Natural killer cell (primary cell): ENCODE results near the gene IQCM. TPM values are rescaled to one million over a fixed set of nuclear protein-coding genes. Genes with fewer than 3 reads are reported as not detected.

Source experiments
- ATAC-seq, 3 donors: fragments of 150-1000 bp in 2 of 3; fragments of 200-7000 bp in 1 of 3; cut with Tn5 transposase; 1 replicate in 1 of 3; 2 replicates in 2 of 3; pipeline ENCODE4 v1.10.0; 2021; ENCODE audit warnings: mild to moderate bottlenecking in 2 of 3, moderate library complexity in 2 of 3
- DNase-seq, 2 donors: peaks; one replicate each; pipeline versions ENCODE4 v3.0.0 to v3.0.0-alpha.2; 2013 to 2021; ENCODE audit warnings: mixed read lengths in 1 of 2
- H3K27ac ChIP-seq: one replicate; pipeline ENCODE4 v1.5.1; 2013; ENCODE audit warnings: mild to moderate bottlenecking, low read length
- H3K27me3 ChIP-seq: one replicate; pipeline ENCODE4 v1.6.1; 2013; ENCODE audit warnings: low read length; ENCODE audit not compliant: control insufficient read depth, insufficient read depth
- H3K36me3 ChIP-seq: one replicate; pipeline ENCODE4 v1.6.1; 2013; ENCODE audit warnings: low read length; ENCODE audit not compliant: control insufficient read depth, insufficient read depth
- H3K4me1 ChIP-seq: one replicate; pipeline ENCODE4 v1.6.1; 2013; ENCODE audit warnings: low read length; ENCODE audit not compliant: control insufficient read depth, insufficient read depth
- H3K4me3 ChIP-seq: one replicate; pipeline ENCODE4 v1.5.1; 2013; ENCODE audit warnings: low read length
- H3K9me3 ChIP-seq: one replicate; pipeline ENCODE4 v1.6.1; 2013; ENCODE audit warnings: low read length; ENCODE audit not compliant: control insufficient read depth, insufficient read depth
- H3K27ac Mint-ChIP-seq, 2 donors: one replicate each; pipeline ENCODE4 v1.8.0; 2022; ENCODE audit warnings: mild to moderate bottlenecking in 2 of 2, mixed read lengths in 2 of 2, moderate library complexity in 1 of 2
- H3K27me3 Mint-ChIP-seq, 2 donors: one replicate each; pipeline ENCODE4 v1.8.0; 2022; ENCODE audit warnings: low read depth in 2 of 2, mixed read lengths in 2 of 2
- H3K36me3 Mint-ChIP-seq: one replicate; pipeline ENCODE4 v1.8.0; 2022; ENCODE audit warnings: mixed read lengths
- H3K4me1 Mint-ChIP-seq, 2 donors: one replicate each; pipeline ENCODE4 v1.8.0; 2022; ENCODE audit warnings: mixed read lengths in 2 of 2
- H3K4me3 Mint-ChIP-seq: one replicate; pipeline ENCODE4 v1.8.0; 2022; ENCODE audit warnings: mild to moderate bottlenecking, moderate library complexity, mixed read lengths
- H3K9me3 Mint-ChIP-seq, 2 donors: one replicate each; pipeline ENCODE4 v1.8.0; 2022; ENCODE audit warnings: mixed read lengths in 2 of 2
- CTCF ChIP-seq: fragments of 200-600 bp; IDR thresholded peaks from one replicate; pipeline ENCODE4 v1.8.0; 2022; ENCODE audit warnings: antibody characterized with exemption
- whole genome bisulfite sequencing: methylation state at CpG from one replicate; pipeline ENCODE4 v1.1.7; 2013; ENCODE audit warnings: missing lambda C conversion rate; ENCODE audit not compliant: insufficient coverage; 5-methylcytosine and 5-hydroxymethylcytosine counted together
- intact Hi-C: fragments of 100-400 bp; cut with micrococcal nuclease; formaldehyde crosslinking; loops from one replicate; pipeline ENCODE4 v1.14.2; 2022
- total RNA-seq, 4 donors: library from RNA; stranded (reverse); fragments of 120-200 nt in 1 of 4; gene quantifications; one replicate each; pipeline versions ENCODE4 v1.2.3 to v1.2.4, GENCODE V29; 2013 to 2022

IQCM gene
- total RNA-seq, 3 donors from 2014 or later (not counting 1 experiment from before 2014, with no cell fraction given), result not detected

DNA sequence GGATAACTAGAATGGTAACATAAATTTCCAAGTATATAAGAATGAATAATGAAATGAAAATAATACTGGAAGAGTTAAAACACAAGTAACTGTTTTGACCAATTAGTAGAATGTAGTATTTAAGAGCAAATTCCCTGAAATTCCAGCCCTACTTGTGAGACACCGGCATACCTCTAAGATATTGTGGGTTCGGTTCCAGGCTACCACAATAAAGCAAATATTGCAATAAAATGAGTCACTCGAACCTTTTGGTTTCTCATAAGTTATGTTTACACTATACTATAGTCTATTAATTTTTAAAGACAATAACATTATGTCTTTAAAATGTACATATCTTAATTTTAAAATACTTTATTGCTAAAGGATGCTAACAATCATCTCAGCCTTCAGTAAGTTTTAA, 15.2 kb upstream of the IQCM start:
- H3K9me3 ChIP-seq, result no peaks in the 10 kb centered on the region
- no peaks in the 10 kb centered on the region for H3K27me3 ChIP-seq
- TF ChIP-seq CTCF, result no peak
- 100% methylated on average over 1 of the region's 3 CpGs for WGBS
- no peaks in the 10 kb centered on the region for H3K4me1 ChIP-seq
- H3K9me3 Mint-ChIP-seq, result peaks cover 4 to 11% of the 10 kb centered on the region in 2 donors
- no peaks in the 10 kb centered on the region for H3K4me1 Mint-ChIP-seq
- no peak overlapping the region for H3K27ac Mint-ChIP-seq
- H3K36me3 Mint-ChIP-seq, result no peaks in the 10 kb centered on the region
- H3K27me3 Mint-ChIP-seq, result no peaks in the 10 kb centered on the region
- intact Hi-C loops, result no loop called here
- no peak overlapping the region for H3K4me3 Mint-ChIP-seq
- no peak overlapping the region for H3K4me3 ChIP-seq
- no peak overlapping the region for H3K27ac ChIP-seq
- no peak for DNase-seq
- no peaks in the 10 kb centered on the region for H3K36me3 ChIP-seq
- ATAC-seq, result no peak

- H3K27me3 ChIP-seq, result no peaks in the 10 kb centered on the region
- ATAC-seq (no peak), DNase-seq (no peak)
- Mint-ChIP-seq H3K4me3 (no peak overlapping the region), H3K27me3 (no peaks in the 10 kb centered on the region), H3K4me1 (no peaks in the 10 kb centered on the region), H3K27ac (no peak overlapping the region), H3K36me3 (no peaks in the 10 kb centered on the region), H3K9me3 (peaks cover 3 to 8% of the 10 kb centered on the region in 2 donors)
- H3K9me3 ChIP-seq, result no peaks in the 10 kb centered on the region
- H3K36me3 ChIP-seq, result no peaks in the 10 kb centered on the region
- intact Hi-C loops, result no loop called here
- no peaks in the 10 kb centered on the region for H3K4me1 ChIP-seq
- no peak overlapping the region for H3K4me3 ChIP-seq
- H3K27ac ChIP-seq, result no peak overlapping the region
- no peak for TF ChIP-seq CTCF
- whole genome bisulfite sequencing, result 86% methylated on average over 2 of the region's 2 CpGs
Measured at GRCh38 chr4:149825336-149825735, 9.7 kb upstream of the IQCM start.

- Mint-ChIP-seq H3K27me3 (no peaks in the 10 kb centered on the region), H3K4me3 (no peak overlapping the region), H3K9me3 (peaks cover 3 to 8% of the 10 kb centered on the region in 2 donors), H3K36me3 (no peaks in the 10 kb centered on the region), H3K4me1 (no peaks in the 10 kb centered on the region), H3K27ac (no peak overlapping the region)
- H3K27ac ChIP-seq, result no peak overlapping the region
- WGBS, result 88% methylated on average over 4 of the region's 4 CpGs
- H3K4me1 ChIP-seq, result no peaks in the 10 kb centered on the region
- no peaks in the 10 kb centered on the region for H3K9me3 ChIP-seq
- intact Hi-C loops, result no loop called here
- TF ChIP-seq CTCF, result no peak
- DNase-seq, result no peak
- no peak for ATAC-seq
- H3K4me3 ChIP-seq, result no peak overlapping the region
- H3K27me3 ChIP-seq, result no peaks in the 10 kb centered on the region
- no peaks in the 10 kb centered on the region for H3K36me3 ChIP-seq
Measured at GRCh38 chr4:149823769-149824221, 8.2 kb upstream of the IQCM start.

- H3K27me3 ChIP-seq, result no peaks in the 10 kb centered on the region
- intact Hi-C loops, result no loop called here
- H3K4me1 ChIP-seq, result no peaks in the 10 kb centered on the region
- ATAC-seq (no peak), DNase-seq (no peak)
- no peak for TF ChIP-seq CTCF
- no peaks in the 10 kb centered on the region for H3K36me3 Mint-ChIP-seq
- no peaks in the 10 kb centered on the region for H3K27me3 Mint-ChIP-seq
- H3K4me3 Mint-ChIP-seq, result no peak overlapping the region
- H3K4me1 Mint-ChIP-seq, result no peaks in the 10 kb centered on the region
- no peak overlapping the region for H3K4me3 ChIP-seq
- no peak overlapping the region for H3K27ac Mint-ChIP-seq
- WGBS, result 69% methylated on average over 1 of the region's 2 CpGs
- no peaks in the 10 kb centered on the region for H3K36me3 ChIP-seq
- H3K27ac ChIP-seq, result no peak overlapping the region
- peaks cover under 1% of the 10 kb centered on the region for H3K9me3 ChIP-seq
- H3K9me3 Mint-ChIP-seq, result peaks cover 11 to 16% of the 10 kb centered on the region in 2 donors
Measured at GRCh38 chr4:149801416-149801815, 14.2 kb downstream of the IQCM start.
